Measurements from ENCODE around the gene ULK3. TPM values are rescaled to one million over a fixed set of nuclear protein-coding genes. Genes with fewer than 3 reads are reported as not detected.

Gene ULK3
- total and polyA plus RNA-seq, 2 of the 4 experiments (the other 2 are of a cell fraction) = 11.8 to 22.7 TPM

GRCh38 chr15:74802862-74803447 lies 40.0 kb downstream of the ULK3 start:
- no peaks in the 10 kb centered on the region for H3K27me3 ChIP-seq (ENCODE audit: control insufficient read depth, insufficient read depth, low read length)
- H3K4me3 ChIP-seq (ENCODE audit: insufficient read depth, low read depth, low read length) = no peak overlapping the region
- H2AK9ac ChIP-seq (replicated peaks; ENCODE audit: low read depth, low read length, poor library complexity) = no peak overlapping the region
- peaks cover 3 to 31% of the 10 kb centered on the region in 2 experiments; a peak in 2 of 4 replicates for H3K79me1 ChIP-seq (ENCODE audit: low read depth in 1 of 2, low read length in 2 of 2)
- H3K27ac ChIP-seq (ENCODE audit: insufficient read depth, low read length) = no peak overlapping the region
- no peak overlapping the region for H3K14ac ChIP-seq (replicated peaks; ENCODE audit: low read depth, low read length)
- 91% methylated on average over 16 of the region's 31 CpGs; no CpG with 5 or more reads in 1 of the 2 experiments for WGBS, 2 experiments (ENCODE audit: extremely low coverage in 2 of 2, insufficient read length in 1 of 2)
- H3K4me2 ChIP-seq (ENCODE audit: low read depth, low read length) = no peak overlapping the region
- no peaks in the 10 kb centered on the region for H3K9me3 ChIP-seq (ENCODE audit: control insufficient read depth, insufficient read depth, low read length)
- no peak overlapping the region for H3K9ac ChIP-seq (ENCODE audit: low read depth, low read length)
- H4K8ac ChIP-seq (ENCODE audit: low read depth in 2 of 2, low read length in 2 of 2) = no peak overlapping the region
- H3K4ac ChIP-seq (ENCODE audit: low read depth, low read length) = no peak overlapping the region
- dilution Hi-C loops (cut with HindIII; ENCODE audit: low sequenced_read_pairs, unreplicated experiment) (no loop called here), in situ Hi-C loops (cut with MboI; ENCODE audit: low sequenced_read_pairs) (no loop called here), intact Hi-C loops (cut with micrococcal nuclease) (no loop called here)
- H3K56ac ChIP-seq (ENCODE audit: extremely low read depth, insufficient read depth, low read length) = no peak overlapping the region
- BruUV-seq (replicated peaks) = no TSS peak
- peak overlapping the region; percentile 5 for H2AFZ ChIP-seq (replicated peaks; ENCODE audit: low read length, poor library complexity)
- H3K23ac ChIP-seq (ENCODE audit: low read depth, low read length) = no peak overlapping the region
- H3K36me3 ChIP-seq (ENCODE audit: control insufficient read depth, insufficient read depth, low read length) = peaks cover 43% of the 10 kb centered on the region
- H3K18ac ChIP-seq (ENCODE audit: low read depth, low read length) = no peak overlapping the region
- ChIA-PET CTCF (interaction anchor here (1.2 kb wide), 1 partner anchor 32 kb away, joined by 3 read pairs; no protein-coding TSS in a partner anchor), POLR2A (ENCODE audit: unreplicated experiment) (no interaction called here)
- no peak overlapping the region for H4K91ac ChIP-seq (ENCODE audit: insufficient read depth, low read depth, low read length)
- no peak overlapping the region for H2BK5ac ChIP-seq (ENCODE audit: low read depth, low read length, poor library complexity, severe bottlenecking)
- TF ChIP-seq RCOR1 (IDR thresholded peaks at IDR 0.05; ENCODE audit: insufficient replicate concordance, low read length) (no peak), POLR2A (IDR thresholded peaks at IDR 0.05; ENCODE audit: low read depth, low read length) (no peak), NFE2L2 (IDR thresholded peaks at IDR 0.05; ENCODE audit: low read depth, low read length) (no peak), RFX5 (IDR thresholded peaks at IDR 0.05; ENCODE audit: low read depth, low read length) (no peak), CHD1 (IDR thresholded peaks at IDR 0.05; ENCODE audit: low read depth, low read length) (no peak)
- TF ChIP-seq, protein P1, sequence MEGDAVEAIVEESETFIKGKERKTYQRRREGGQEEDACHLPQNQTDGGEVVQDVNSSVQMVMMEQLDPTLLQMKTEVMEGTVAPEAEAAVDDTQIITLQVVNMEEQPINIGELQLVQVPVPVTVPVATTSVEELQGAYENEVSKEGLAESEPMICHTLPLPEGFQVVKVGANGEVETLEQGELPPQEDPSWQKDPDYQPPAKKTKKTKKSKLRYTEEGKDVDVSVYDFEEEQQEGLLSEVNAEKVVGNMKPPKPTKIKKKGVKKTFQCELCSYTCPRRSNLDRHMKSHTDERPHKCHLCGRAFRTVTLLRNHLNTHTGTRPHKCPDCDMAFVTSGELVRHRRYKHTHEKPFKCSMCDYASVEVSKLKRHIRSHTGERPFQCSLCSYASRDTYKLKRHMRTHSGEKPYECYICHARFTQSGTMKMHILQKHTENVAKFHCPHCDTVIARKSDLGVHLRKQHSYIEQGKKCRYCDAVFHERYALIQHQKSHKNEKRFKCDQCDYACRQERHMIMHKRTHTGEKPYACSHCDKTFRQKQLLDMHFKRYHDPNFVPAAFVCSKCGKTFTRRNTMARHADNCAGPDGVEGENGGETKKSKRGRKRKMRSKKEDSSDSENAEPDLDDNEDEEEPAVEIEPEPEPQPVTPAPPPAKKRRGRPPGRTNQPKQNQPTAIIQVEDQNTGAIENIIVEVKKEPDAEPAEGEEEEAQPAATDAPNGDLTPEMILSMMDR (conservative IDR thresholded peaks at IDR 0.05; ENCODE audit: low read depth, low read length) = no peak
- no peak overlapping the region for H2BK15ac ChIP-seq (ENCODE audit: low read depth, low read length)
- peaks cover 25% of the 10 kb centered on the region for H4K20me1 ChIP-seq (ENCODE audit: insufficient read depth, low read length)
- ATAC-seq (ENCODE audit: low read depth) (no peak), DNase-seq (no peak)
- H2BK20ac ChIP-seq (ENCODE audit: low read depth, low read length) = no peak overlapping the region
- H3K4me1 ChIP-seq (ENCODE audit: control insufficient read depth, insufficient read depth, low read length) = peaks cover 2% of the 10 kb centered on the region; the same call in 1 of the 2 replicates
- H4K5ac ChIP-seq (ENCODE audit: low read depth, low read length) = no peak overlapping the region
- no peaks in the 10 kb centered on the region for H3K9me1 ChIP-seq (ENCODE audit: insufficient read depth, low read length)
- no peak overlapping the region for H2AK5ac ChIP-seq (ENCODE audit: low read depth, low read length)
- no peak overlapping the region for H2BK120ac ChIP-seq (ENCODE audit: low read depth, low read length)

Measured in IMR-90 (cell line).